A204.1 (cell line): ENCODE data around the gene KLHL3.

Experiments used
- FAIRE-seq: peaks from 2 replicates; lab custom pipeline; 2012; peaks lifted over from hg19 to GRCh38; lab: Jason Lieb, UNC

The KLHL3 gene

DNA sequence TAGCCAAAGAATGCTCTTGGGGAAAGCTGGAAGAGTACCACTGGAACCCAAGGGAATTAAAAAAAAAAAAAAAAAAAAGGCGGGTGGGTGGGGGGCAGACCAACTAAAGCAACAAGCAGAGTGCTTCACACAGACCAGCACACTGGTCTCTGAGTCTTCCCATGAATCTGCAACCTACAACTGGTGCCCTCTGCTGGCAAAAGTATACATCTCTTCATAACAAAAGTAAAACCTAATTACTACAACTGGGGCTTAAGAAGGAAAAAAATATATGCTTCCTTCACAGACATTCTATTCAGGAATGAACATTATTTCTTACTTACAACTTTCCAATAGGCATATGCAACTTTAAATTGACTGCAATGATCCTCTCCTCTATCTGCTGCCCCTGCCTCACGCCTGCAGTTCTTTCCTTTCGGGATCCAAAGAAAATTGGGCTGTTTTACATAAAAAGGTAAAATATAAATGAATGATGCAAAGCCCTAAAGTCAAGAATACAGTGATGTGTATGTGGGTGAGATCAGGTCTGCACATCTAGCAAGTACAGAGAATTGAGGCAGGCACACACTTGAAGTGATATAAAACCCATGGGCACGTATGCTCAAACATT is 7.2 kb upstream of the KLHL3 start:
- FAIRE-seq = peak; percentile 74

DNA sequence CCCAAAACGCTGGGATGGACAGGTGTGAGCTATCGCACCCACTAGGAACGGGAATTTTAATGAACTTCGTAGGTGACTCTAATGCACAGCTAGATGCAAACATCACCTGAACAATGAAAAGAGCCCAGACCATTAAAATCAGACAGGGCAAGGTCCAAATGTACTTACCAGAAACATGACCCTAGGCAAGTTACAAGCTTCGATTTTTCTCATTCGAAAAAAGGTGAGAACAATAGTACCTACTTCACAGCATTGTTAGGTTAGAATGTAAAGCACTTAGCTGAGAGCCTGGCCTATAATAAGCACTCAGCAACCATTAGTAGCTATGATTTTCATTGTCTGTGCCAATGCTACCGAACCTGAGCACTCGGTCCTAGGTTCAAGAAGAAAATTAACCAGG is 5.8 kb upstream of the KLHL3 start:
- no peak for FAIRE-seq

DNA sequence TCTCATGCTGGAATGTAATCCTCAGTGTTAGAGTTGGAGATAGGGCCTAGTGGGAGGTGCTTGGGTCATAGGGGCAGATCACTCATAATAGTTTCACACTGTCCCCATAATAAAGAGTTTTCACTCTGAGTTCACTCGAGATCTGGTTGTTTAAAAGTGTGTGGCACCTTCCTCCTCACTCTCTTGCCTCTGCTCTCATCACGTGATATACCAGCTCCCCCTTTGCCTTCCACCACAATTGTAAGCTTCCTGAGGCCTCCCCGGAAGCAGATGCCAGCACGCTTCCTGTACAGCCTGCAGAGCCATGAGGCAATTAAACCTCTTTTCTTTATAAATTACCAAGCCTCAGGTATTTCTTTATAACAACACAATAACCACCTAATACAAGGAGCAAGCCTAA is 3.8 kb upstream of the KLHL3 start:
- FAIRE-seq = no peak

DNA sequence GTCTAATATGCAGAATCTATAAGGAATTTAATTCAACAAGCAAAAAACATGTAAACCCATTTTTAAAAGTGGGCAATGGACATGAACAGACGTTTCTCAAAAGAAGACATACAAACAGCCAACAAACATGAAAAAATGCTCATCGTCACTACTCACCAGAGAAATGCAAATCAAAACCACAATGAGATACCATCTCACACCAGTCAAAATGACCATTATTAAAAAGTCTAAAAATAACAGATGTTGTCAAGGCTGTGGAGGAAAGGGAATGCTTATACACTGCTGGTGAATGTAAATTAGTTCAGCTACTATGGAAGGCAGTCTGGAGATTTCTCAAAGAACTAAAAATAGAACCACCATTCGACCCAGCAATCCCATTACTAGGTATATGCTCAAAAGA is 3.1 kb upstream of the KLHL3 start:
- no peak for FAIRE-seq

DNA sequence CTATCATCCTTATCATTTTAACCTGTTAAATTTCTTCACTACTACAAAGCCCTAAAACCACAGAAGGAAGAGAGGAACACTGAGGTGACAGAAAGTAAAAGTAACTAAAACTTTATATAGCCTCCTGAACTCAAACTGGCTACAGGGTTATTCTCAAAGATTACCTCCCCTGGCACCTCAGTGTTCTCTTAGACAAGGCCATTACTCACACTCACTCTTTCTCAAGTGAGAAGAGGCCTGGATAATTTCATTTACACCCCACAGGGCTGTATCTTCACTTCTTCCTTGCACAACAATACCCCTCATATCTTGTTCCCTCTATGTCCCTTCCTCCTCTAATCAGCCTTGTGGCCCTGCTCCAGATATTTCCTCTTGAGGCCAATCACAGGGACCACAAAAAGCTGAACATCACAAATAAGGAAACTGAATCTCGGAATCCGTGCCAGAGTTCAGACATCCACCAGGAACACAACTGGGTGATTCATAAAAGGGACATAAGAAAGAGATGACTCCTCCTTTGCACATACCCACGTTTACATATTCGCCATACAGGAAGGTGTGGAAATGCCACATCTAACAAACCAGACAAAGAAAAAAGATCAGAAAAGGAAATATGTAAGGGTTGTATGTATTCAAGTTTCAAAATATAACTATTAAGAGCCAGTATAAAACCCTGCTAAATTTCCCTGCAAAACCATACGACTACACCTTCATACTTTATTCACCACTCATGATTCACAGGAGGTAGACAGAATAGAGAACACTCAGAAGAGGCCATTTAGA is 1.7 kb upstream of the KLHL3 start:
- FAIRE-seq = no peak

DNA sequence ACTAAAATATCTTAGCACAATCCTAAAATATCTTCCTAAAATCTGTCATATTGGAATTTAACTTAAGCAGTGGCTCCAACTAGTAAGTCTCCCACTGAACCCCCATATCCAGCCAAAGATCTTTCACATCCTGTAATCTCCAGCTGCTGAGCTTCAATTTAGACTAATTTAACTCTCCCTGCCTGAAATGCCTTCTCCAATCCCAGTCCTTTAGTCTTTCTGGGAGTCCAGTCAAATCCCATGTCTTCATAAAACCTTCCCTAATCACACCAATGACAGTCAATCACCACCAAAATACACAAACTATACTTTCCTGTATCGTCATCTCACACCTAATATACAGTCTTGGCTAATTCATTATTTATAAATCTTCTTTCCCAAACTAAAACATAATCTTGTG is 607 bp upstream of the KLHL3 start:
- no peak for FAIRE-seq

DNA sequence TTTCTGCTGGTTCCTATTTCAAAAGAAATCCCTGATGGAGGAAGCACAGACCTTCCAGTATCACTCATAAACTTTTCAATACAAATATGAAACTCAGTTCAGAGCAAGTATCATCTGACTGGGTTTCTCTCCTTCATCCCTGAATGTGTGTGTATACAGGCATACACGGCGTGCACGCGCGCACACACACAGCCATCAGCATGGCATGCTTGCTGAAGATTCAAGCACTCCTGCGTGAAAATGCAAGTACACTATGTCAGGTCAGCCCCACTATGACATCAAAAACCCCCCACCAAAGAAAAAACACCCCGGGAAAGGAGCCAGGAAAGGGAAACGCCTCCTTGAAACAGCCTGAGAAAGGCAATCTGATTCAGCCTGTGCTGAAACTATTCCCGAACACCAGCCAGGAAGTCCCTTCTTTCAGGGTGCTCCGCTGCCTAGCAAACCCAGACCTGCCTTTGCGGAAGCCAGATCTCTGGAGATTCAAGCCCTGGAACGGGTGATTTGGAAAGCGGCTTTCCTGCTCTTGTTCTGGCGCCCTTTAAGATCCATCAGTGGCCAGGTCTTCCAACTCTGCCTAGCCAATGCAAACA is 831 bp downstream of the KLHL3 start:
- FAIRE-seq = no peak

DNA sequence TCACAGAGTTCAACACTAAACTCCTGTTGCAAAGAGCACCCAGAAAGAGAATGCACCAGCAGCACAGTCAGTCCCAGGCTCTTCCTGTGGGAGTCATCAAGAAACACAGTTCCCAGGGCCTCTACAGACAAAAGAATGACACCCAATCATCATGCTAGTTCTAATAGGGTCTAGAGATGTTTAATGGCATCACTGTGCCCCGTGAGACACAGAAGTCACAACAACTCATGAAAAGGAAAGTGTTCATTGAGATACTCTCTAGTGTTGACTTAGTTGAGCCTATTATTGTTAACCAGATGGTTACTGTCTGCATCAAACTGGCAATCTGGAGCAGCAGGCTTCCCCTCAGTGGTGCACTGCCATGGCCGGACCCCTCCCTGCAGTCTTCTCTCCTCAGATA is 1.6 kb downstream of the KLHL3 start:
- FAIRE-seq = no peak

DNA sequence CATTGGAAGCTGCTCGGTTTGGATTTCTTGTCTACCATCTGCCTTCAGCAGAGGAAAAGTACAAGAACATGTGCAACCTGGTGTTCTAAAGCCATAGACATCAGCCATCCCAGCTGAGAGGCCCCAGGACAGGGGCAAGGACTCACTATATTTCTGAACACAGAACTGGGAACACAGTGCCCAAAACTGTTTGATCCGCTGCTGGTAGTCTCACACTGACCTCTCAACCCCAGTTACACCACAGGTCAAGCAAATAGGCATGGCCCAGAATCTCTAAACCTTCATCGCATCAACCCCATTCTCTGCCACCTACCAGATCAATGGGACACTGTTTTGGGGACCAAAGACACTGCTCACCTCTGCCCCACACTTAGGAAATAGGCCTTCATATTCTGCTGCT is 2.0 kb downstream of the KLHL3 start:
- FAIRE-seq = no peak

DNA sequence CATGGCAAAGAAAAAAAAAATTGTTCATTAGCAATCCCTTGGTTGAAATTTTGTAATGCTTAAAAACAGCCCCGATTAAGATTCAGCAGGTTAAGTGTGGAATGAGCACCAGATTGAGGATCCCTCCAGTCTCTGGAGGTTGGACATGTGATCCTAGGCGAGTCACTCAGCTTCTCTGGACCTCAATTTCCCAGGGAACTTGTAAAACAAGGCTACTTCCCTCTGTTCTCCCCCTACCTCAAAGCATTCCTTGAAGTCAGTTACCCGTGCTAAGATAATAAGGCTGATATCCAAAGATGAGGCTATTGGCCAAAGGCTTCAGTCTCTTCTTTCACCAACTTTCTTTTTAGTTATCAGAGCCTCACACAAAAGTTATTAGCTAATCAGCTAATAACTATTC is 2.9 kb downstream of the KLHL3 start:
- FAIRE-seq = no peak

DNA sequence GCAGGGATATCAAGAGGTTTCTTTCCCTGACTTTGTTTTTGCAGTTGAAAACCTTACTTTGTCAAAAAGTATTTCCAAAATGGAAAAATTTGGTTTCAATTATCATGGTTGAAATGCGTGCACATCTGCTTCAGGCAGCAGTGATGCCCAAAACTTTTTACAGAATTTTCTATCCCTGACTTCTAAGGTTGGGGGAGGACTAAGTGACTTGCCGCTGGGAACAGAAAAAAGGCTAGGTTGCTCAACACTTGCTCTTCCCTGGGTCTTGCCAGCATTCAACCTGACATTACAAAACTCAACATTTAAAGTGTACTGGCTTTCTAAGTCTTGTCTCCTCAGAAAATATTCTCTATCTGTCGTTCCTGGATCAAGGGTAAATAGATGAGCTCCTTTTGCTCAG is 4.7 kb downstream of the KLHL3 start:
- no peak for FAIRE-seq

DNA sequence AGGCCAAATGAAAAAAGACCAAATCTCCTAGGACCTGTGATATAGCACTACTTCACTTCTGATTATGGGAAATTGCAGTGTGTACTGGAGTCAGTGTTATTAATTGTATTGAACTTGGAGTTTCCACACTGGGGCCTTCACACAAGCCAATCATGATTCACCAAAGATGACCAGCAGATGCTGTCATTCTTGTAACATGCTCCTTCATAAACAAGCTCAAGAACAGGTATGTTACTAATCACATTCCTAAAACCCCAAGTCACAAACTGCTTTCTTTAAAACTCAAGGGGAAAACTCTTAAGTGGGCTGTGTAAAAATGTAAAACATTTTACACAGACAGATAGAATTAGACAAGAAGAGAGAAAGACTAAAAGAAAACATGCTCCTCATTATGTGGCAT is 5.6 kb downstream of the KLHL3 start:
- FAIRE-seq = no peak

DNA sequence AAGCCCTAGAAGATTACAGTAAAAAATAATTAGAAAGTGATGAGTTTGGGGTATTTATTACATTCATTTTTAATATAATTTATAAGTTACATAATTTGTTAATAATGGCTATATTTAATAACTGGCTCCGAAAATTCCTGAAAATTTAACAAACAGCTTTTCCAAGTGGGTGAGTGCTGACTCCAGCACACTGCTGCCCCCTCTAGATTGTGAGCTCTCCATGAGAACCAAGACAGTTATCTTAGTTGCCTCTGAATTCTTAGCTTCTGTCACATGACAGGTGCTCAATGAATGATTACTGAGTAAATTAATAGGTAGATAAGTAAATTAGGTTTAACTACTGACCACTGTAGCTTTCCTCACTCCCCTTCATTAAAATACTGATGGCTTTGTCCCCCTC is 7.8 kb downstream of the KLHL3 start:
- FAIRE-seq = no peak

DNA sequence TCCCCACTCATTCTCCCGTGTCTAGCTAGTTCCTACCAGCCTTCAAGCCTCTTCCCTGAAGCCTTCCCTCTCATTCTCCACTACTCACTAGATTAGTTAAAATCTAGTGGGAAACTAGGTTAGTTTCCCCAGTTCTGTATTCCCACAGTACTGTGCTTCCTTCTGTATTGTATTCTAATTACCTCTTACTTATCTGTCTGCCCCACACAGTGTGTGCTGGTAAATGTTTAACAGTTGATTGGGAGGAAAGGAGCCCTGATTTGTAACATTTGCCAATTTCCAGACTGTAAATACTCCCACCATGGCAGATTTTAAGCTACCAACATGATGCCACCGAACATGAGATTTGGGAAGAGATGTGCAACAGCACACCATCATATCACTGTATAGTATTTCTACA is 8.3 kb downstream of the KLHL3 start:
- FAIRE-seq = no peak

DNA sequence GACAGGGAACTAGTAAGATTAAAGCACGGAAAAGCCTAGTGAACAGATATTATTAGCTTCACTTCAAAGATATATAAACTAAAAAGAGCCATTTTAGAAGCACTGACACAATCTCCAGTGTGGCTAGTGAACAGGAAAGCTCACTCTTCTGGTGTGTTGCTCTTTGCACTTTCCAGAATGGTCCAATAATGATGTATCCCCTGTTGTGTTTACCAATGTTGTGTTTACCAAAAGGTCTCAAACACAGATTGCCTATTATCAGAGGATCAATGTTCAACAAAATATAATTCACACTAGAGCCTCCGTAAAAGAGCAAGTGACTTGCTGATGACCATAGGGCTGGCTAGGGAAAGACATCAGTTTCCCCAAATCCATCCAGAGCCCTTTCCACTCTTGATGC is 11.6 kb downstream of the KLHL3 start:
- FAIRE-seq = no peak

DNA sequence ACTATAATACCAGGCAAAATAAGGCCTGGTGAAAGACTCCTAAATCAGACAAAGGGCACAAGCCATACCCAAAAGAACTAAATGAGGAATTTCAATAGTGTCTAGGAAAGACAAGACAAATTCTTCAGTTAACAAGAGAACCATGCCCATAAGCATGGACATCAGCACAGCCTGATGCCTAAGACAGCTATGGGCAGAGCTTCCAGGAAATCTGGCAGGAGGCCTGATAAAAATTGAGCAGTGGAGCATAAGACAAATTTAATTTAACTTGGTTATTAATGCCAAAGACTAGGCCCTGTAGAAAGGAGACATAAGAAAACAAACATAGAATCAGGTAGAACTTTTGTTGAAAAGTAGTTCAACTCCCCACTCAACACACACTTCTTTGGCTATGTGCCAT is 17.3 kb downstream of the KLHL3 start:
- no peak for FAIRE-seq

DNA sequence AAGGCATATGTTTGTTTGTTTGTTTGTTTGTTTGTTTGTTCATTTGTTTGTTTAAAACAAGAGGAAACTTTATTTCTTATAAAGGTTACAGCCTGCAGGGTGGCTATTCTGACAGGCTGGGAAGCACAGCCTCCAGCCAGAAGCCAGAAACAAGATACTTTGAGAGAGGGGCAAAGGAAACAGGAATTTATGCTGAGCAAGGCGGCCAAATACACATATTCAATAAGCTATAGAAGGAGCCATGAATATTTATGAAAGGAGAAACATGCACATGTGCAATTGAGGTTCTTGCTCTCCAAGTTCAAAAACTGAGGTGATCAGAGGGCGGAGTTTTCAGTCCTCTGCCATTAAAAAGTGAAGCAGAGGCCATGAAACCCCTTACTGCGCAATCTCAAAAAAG is 19.6 kb downstream of the KLHL3 start:
- no peak for FAIRE-seq

DNA sequence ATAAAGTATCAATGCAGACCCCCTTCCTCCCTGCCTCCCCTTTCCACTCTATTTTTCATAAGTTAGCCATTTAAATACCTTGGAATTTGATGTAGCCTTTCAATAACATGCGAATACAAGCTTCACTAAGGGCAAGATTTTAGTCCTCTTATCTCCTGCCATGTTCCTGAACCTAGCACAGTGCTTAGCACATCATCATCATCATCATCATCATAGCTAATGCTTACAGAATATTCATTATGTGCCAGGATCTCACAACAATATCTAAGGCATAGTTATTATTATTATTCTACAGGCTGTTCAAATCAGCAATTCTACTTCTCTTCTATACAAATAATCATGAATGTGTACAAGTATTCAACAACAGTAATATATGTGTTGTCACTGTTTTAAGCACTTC is 20.4 kb downstream of the KLHL3 start:
- no peak for FAIRE-seq

DNA sequence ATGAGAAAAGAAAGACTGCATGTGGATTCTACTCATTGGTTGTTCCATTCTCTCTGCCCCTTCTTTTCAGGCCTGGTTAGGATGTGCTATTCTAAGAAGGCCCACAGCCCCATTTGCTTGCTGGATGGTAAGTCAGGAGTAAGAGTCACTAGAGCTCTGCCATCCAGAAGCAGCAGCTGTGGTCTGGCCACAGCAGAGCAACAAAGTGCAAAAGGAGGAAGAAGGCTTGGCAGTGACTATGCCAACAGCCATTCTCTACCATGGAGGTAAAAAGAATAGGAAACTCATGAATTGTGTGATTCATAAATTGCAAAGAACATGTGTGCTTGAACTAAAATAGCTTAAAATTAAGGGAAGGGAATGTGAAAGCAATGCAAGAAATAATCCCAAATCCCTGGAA is 20.9 kb downstream of the KLHL3 start:
- no peak for FAIRE-seq

DNA sequence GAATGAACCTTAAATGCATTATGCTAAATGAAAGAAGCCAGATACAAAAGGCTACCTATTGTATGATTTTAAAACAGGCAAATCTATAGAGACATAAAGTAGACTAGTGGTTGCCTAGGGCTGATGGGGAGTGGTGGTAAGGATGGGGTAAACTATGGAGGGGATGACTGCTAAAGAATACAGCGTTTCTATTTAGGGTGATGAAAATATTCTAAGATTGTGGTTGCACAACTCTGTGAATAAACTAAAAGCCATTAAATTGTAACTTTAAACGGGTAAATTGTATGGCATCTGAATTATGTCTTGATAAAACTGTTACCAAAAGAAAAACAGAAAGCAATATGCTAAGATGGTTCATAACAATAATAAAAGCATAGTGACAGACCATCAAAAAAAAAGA is 21.4 kb downstream of the KLHL3 start:
- FAIRE-seq = no peak

DNA sequence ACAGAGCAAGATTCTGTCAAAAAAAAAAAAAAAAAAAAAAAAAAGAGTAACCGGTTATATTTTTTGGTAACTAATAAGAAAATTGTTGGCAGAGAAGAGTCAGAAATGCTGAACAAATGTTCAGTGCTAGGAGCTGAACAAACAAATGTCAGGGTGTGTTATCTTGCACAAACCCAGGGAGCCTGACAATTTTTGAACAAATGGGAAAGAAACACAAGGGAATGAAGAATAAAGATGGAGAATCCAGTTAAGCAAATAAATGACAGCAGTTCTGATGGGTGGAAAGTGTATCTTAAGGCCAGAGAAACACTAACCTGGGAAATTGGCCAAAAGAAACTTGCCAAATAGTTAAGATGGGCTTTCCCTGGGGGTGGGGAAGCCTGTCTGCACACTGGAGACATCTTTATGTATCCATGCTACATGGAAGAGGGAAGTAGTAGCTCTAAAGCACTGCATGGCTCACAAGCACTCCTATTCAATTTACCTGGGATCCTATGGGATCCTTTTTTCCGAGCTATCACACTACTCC is 23.7 kb downstream of the KLHL3 start:
- FAIRE-seq = no peak

DNA sequence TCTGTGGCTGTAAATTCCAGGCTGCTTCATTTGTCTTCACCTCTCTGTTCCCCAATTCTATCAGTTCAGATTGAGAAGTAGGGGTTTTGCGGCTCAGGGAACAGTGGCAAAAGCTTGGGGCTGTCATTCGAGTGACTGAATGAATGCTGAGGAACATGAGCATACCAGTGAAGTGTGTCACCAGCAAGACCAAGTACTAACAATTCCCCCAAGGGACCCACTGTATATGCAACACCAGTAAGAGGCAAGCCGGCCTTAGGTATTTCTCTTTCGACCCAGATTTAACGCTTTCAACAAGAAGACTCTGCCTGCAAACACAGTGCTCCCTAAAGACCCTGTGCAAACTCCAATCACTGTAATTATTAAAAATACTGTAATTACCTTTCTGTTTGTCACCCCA is 25.8 kb downstream of the KLHL3 start:
- FAIRE-seq = no peak

DNA sequence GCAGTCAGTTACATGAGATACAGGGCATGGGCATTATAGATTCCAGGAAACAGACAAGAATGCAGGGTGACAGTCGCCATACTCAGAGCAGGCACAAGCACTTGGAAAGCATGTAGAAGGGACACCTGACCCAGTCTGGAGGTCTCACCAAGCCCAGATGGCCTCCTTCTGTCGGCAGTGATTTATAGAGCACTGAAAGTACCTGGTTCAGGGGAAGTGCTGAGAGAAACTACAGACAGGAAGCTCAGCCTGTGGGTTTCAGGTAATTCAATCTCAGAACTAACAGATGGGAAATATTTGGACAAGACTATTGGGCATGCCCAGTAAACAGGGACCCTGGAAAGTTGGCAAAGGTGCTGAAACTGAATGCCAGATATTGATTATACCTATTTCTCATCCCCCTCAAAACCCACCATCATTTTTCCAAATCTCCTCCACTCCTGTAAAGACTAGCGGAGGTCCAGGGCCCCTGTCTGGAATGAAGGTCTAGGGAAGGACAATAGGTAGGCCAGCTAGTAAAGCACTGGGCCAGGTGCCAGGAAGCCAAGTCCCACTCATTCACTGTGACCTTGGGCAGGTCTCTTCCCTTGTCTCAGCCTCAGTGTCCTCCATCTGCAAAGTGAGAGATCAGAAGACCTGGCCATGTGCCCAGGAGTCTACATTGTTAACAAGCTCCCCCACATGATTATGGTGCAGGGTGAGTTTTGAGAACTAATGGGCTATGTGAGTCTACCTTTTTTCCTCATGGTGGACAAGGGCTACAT is 26.9 kb downstream of the KLHL3 start:
- FAIRE-seq = no peak
